ENCODE data around the gene FH. TPM values are rescaled to one million over a fixed set of nuclear protein-coding genes. Genes with fewer than 3 reads are reported as not detected.

Gene FH
- total and polyA plus RNA-seq, 2 of the 13 experiments (the other 11 are each of a cell fraction or from before 2014, with no cell fraction given): 39.2 to 152 TPM

DNA sequence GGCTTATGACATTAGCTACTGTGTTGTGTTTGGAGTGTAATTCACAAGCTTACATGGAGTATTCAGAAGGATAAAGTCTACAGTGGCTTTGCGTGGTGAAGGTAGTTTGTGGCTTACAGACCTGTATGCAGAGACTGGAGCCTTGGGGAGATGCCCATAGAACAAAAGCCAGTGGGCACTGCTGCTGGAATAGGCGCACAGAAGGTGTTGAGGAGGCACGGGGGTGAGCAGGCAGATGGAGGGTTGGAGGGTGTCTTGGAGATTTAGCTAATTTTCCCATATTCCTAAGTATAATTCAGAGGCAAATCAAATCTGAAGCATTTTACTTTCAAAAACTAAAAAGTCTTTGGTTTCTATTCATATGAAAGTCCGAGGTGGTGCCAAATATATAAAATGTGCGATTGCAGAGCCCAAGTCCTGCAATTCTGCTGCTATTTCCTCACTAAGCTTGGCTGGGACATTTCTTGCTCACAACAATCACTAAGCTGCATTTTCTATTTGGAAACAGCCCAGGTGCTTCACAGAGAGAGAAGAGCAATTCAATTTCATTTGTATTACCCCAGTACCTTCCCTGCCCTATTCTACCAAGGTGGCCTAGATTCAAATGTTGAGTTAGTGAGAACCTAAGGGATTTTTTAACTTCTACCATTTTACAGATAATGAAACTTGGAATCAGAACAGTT, 48.5 kb downstream of the FH start:
- Histone ChIP-seq H3K79me2 (ENCODE audit: insufficient read depth, low read length) (no peaks in the 10 kb centered on the region), H3K4me1 (ENCODE audit: insufficient read depth, low read length) (no peaks in the 10 kb centered on the region), H3K27ac (ENCODE audit: extremely low read length, insufficient read depth, low read length) (no peak overlapping the region), H3K9ac (ENCODE audit: insufficient read depth, low read depth, low read length) (no peak overlapping the region), H3K9me3 (ENCODE audit: low read length) (no peaks in the 10 kb centered on the region), H4K20me1 (ENCODE audit: insufficient read depth, low read length) (no peaks in the 10 kb centered on the region), H2AFZ (ENCODE audit: low read length) (no peak overlapping the region), H3K36me3 (replicated peaks in 1 of 2; ENCODE audit: control insufficient read depth in 1 of 2, insufficient read depth in 2 of 2, low read length in 2 of 2) (no peaks in the 10 kb centered on the region), H3K4me2 (ENCODE audit: low read depth, low read length) (no peak overlapping the region), H3K27me3 (ENCODE audit: control insufficient read depth in 1 of 2, insufficient read depth in 2 of 2, low read length in 2 of 2) (no peaks in the 10 kb centered on the region), H3K4me3 (replicated peaks in 1 of 3; ENCODE audit: insufficient read depth in 1 of 3, low read depth in 2 of 3, low read length in 3 of 3) (no peak overlapping the region)
- ATAC-seq (no peak), FAIRE-seq (no peak), DNase-seq (ENCODE audit: low spot score) (no peak)
- 0% methylated on average over 5 of the region's 5 CpGs for whole genome bisulfite sequencing (ENCODE audit: low lambda C conversion rate)
- in situ Hi-C loops (cut with HindIII; ENCODE audit: extremely low pct_ligation_motif_present, low pct_unique_long_range_greater_than_20kb): no loop called here
- ChIA-PET POLR2A (no interaction called here), CTCF (ENCODE audit: low intra/inter-chr PET ratio, low total read pairs) (no interaction called here)
- intact Hi-C loops (cut with micrococcal nuclease; ENCODE audit: unreplicated experiment): loop anchor here (5.0 kb wide), 1 partner anchor 514 kb away; no protein-coding TSS in a partner anchor
- no TSS peak for BruUV-seq (replicated peaks)
- TF ChIP-seq HNRNPL (IDR thresholded peaks at IDR 0.05; ENCODE audit: low read depth, low read length) (no peak), XRCC5 (optimal IDR thresholded peaks at IDR 0.05; ENCODE audit: low read length) (no peak), AHR (CRISPR knock-in tag; IDR thresholded peaks at IDR 0.05) (no peak), ZNF598 (CRISPR knock-in tag; IDR thresholded peaks at IDR 0.05; ENCODE audit: borderline replicate concordance) (no peak), ZSCAN29 (CRISPR knock-in tag; conservative IDR thresholded peaks at IDR 0.05) (no peak), ZNF34 (CRISPR knock-in tag; IDR thresholded peaks at IDR 0.05; ENCODE audit: borderline replicate concordance) (no peak), ZFP82 (CRISPR knock-in tag; IDR thresholded peaks at IDR 0.05; ENCODE audit: borderline replicate concordance) (no peak), ZNF703 (CRISPR knock-in tag; IDR thresholded peaks at IDR 0.05; ENCODE audit: borderline replicate concordance) (no peak), POLR2AphosphoS5 (IDR thresholded peaks at IDR 0.05; ENCODE audit: low read depth, low read length) (no peak), NR2F6 (IDR thresholded peaks at IDR 0.05) (no peak), NR2F6 (CRISPR knock-in tag; IDR thresholded peaks at IDR 0.05) (no peak), ZSCAN21 (CRISPR knock-in tag; IDR thresholded peaks at IDR 0.05; ENCODE audit: borderline replicate concordance) (no peak), AGO1 (IDR thresholded peaks at IDR 0.05; ENCODE audit: low read depth, low read length, poor library complexity, severe bottlenecking) (no peak), SP1 (IDR thresholded peaks at IDR 0.05) (no peak), SP1 (CRISPR knock-in tag; IDR thresholded peaks at IDR 0.05) (no peak), RCOR2 (CRISPR knock-in tag; IDR thresholded peaks at IDR 0.05) (no peak), ZNF235 (CRISPR knock-in tag; IDR thresholded peaks at IDR 0.05; ENCODE audit: borderline replicate concordance) (no peak)
- TF ChIP-seq, protein P1, sequence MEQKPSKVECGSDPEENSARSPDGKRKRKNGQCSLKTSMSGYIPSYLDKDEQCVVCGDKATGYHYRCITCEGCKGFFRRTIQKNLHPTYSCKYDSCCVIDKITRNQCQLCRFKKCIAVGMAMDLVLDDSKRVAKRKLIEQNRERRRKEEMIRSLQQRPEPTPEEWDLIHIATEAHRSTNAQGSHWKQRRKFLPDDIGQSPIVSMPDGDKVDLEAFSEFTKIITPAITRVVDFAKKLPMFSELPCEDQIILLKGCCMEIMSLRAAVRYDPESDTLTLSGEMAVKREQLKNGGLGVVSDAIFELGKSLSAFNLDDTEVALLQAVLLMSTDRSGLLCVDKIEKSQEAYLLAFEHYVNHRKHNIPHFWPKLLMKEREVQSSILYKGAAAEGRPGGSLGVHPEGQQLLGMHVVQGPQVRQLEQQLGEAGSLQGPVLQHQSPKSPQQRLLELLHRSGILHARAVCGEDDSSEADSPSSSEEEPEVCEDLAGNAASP (CRISPR knock-in tag; IDR thresholded peaks at IDR 0.05; ENCODE audit: borderline replicate concordance): no peak
- TF ChIP-seq, protein P2, sequence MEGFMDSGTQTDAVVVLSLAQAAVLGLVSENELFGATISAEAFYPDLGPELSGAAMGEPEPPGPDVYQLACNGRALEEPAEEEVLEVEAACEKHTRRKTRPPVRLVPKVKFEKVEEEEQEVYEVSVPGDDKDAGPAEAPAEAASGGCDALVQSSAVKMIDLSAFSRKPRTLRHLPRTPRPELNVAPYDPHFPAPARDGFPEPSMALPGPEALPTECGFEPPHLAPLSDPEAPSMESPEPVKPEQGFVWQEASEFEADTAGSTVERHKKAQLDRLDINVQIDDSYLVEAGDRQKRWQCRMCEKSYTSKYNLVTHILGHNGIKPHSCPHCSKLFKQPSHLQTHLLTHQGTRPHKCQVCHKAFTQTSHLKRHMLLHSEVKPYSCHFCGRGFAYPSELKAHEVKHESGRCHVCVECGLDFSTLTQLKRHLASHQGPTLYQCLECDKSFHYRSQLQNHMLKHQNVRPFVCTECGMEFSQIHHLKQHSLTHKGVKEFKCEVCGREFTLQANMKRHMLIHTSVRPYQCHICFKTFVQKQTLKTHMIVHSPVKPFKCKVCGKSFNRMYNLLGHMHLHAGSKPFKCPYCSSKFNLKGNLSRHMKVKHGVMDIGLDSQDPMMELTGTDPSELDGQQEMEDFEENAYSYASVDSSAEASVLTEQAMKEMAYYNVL (CRISPR knock-in tag; IDR thresholded peaks at IDR 0.05; ENCODE audit: borderline replicate concordance): no peak
- TF ChIP-seq, protein P3, sequence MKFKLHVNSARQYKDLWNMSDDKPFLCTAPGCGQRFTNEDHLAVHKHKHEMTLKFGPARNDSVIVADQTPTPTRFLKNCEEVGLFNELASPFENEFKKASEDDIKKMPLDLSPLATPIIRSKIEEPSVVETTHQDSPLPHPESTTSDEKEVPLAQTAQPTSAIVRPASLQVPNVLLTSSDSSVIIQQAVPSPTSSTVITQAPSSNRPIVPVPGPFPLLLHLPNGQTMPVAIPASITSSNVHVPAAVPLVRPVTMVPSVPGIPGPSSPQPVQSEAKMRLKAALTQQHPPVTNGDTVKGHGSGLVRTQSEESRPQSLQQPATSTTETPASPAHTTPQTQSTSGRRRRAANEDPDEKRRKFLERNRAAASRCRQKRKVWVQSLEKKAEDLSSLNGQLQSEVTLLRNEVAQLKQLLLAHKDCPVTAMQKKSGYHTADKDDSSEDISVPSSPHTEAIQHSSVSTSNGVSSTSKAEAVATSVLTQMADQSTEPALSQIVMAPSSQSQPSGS (CRISPR knock-in tag; IDR thresholded peaks at IDR 0.05): no peak
- TF ChIP-seq, protein P4, sequence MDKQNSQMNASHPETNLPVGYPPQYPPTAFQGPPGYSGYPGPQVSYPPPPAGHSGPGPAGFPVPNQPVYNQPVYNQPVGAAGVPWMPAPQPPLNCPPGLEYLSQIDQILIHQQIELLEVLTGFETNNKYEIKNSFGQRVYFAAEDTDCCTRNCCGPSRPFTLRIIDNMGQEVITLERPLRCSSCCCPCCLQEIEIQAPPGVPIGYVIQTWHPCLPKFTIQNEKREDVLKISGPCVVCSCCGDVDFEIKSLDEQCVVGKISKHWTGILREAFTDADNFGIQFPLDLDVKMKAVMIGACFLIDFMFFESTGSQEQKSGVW (CRISPR knock-in tag; IDR thresholded peaks at IDR 0.05; ENCODE audit: borderline replicate concordance): no peak
